Bone marrow (tissue), 2 donors: ENCODE data around the gene PLEKHG4B.

Source experiments
- DNase-seq, 2 donors: peaks; one replicate each; lab custom pipeline; 2025; lab: John Stamatoyannopoulos, UW

PLEKHG4B gene

GRCh38 chr5:170971-171800, 79.2 kb downstream of the PLEKHG4B start:
- no peak for DNase-seq

GRCh38 chr5:171801-172331, 79.9 kb downstream of the PLEKHG4B start:
- DNase-seq, result no peak

- no peak for DNase-seq
Observed at GRCh38 chr5:172421-172820, 80.5 kb downstream of the PLEKHG4B start.

- no peak for DNase-seq
Observed at GRCh38 chr5:172841-173251, 80.9 kb downstream of the PLEKHG4B start.

- DNase-seq, result no peak
Observed at GRCh38 chr5:173392-174290, 81.7 kb downstream of the PLEKHG4B start.

GRCh38 chr5:174291-174600, 82.3 kb downstream of the PLEKHG4B start:
- DNase-seq, result no peak

GRCh38 chr5:174876-175465, 83.0 kb downstream of the PLEKHG4B start:
- no peak for DNase-seq

GRCh38 chr5:176296-176823, 84.4 kb downstream of the PLEKHG4B start:
- DNase-seq, result no peak

GRCh38 chr5:178110-178509, 86.1 kb downstream of the PLEKHG4B start:
- no peak for DNase-seq

- no peak for DNase-seq
Observed at GRCh38 chr5:179401-179800, 87.4 kb downstream of the PLEKHG4B start.

GRCh38 chr5:180286-180918, 88.4 kb downstream of the PLEKHG4B start:
- DNase-seq, result no peak

GRCh38 chr5:181160-181559, 89.2 kb downstream of the PLEKHG4B start:
- DNase-seq, result no peak

- no peak for DNase-seq
Observed at GRCh38 chr5:181566-181965, 89.6 kb downstream of the PLEKHG4B start.

- DNase-seq, result no peak
Observed at GRCh38 chr5:182126-182525, 90.2 kb downstream of the PLEKHG4B start.

- no peak for DNase-seq
Observed at GRCh38 chr5:184471-184870, 92.5 kb downstream of the PLEKHG4B start.

GRCh38 chr5:185095-186070, 93.4 kb downstream of the PLEKHG4B start:
- no peak for DNase-seq

GRCh38 chr5:186091-187041, 94.4 kb downstream of the PLEKHG4B start:
- DNase-seq, result no peak

GRCh38 chr5:187042-187431, 95.1 kb downstream of the PLEKHG4B start:
- DNase-seq, result no peak
